PC-3 (cell line): ENCODE measurements around the gene BHLHE40.

Experiments used
- CTCF ChIP-seq: fragments of 300-600 bp; sonication (generic); conservative IDR thresholded peaks from 2 replicates; pipeline ENCODE4 v1.5.1; 2017; ENCODE audit warnings: antibody characterized with exemption, low read depth, mild to moderate bottlenecking, low read length
- EZH2phosphoT487 ChIP-seq: fragments of 300-600 bp; sonication (generic); IDR thresholded peaks from 2 replicates; pipeline ENCODE4 v1.6.1; 2018; ENCODE audit warnings: mild to moderate bottlenecking, antibody characterized with exemption, low read length, borderline replicate concordance

GRCh38 chr3:5007873-5008272 is 28.6 kb downstream of the BHLHE40 start:
- TF ChIP-seq CTCF (no peak), EZH2phosphoT487 (no peak)
